Natural killer cell (primary cell): Measurements from ENCODE around the gene BCL2L12. TPM values are rescaled to one million over a fixed set of nuclear protein-coding genes. Genes with fewer than 3 reads are reported as not detected.

Source experiments
- ATAC-seq, 3 donors: fragments of 150-1000 bp in 2 of 3; fragments of 200-7000 bp in 1 of 3; cut with Tn5 transposase; 1 replicate in 1 of 3; 2 replicates in 2 of 3; pipeline ENCODE4 v1.10.0; 2021; ENCODE audit warnings: mild to moderate bottlenecking in 2 of 3, moderate library complexity in 2 of 3
- DNase-seq, 2 donors: peaks; one replicate each; pipeline versions ENCODE4 v3.0.0 to v3.0.0-alpha.2; 2013 to 2021; ENCODE audit warnings: mixed read lengths in 1 of 2
- H3K27ac ChIP-seq: one replicate; pipeline ENCODE4 v1.5.1; 2013; ENCODE audit warnings: mild to moderate bottlenecking, low read length
- H3K27me3 ChIP-seq: one replicate; pipeline ENCODE4 v1.6.1; 2013; ENCODE audit warnings: low read length; ENCODE audit not compliant: control insufficient read depth, insufficient read depth
- H3K36me3 ChIP-seq: one replicate; pipeline ENCODE4 v1.6.1; 2013; ENCODE audit warnings: low read length; ENCODE audit not compliant: control insufficient read depth, insufficient read depth
- H3K4me1 ChIP-seq: one replicate; pipeline ENCODE4 v1.6.1; 2013; ENCODE audit warnings: low read length; ENCODE audit not compliant: control insufficient read depth, insufficient read depth
- H3K4me3 ChIP-seq: one replicate; pipeline ENCODE4 v1.5.1; 2013; ENCODE audit warnings: low read length
- H3K9me3 ChIP-seq: one replicate; pipeline ENCODE4 v1.6.1; 2013; ENCODE audit warnings: low read length; ENCODE audit not compliant: control insufficient read depth, insufficient read depth
- H3K27ac Mint-ChIP-seq, 2 donors: one replicate each; pipeline ENCODE4 v1.8.0; 2022; ENCODE audit warnings: mild to moderate bottlenecking in 2 of 2, mixed read lengths in 2 of 2, moderate library complexity in 1 of 2
- H3K27me3 Mint-ChIP-seq, 2 donors: one replicate each; pipeline ENCODE4 v1.8.0; 2022; ENCODE audit warnings: low read depth in 2 of 2, mixed read lengths in 2 of 2
- H3K36me3 Mint-ChIP-seq: one replicate; pipeline ENCODE4 v1.8.0; 2022; ENCODE audit warnings: mixed read lengths
- H3K4me1 Mint-ChIP-seq, 2 donors: one replicate each; pipeline ENCODE4 v1.8.0; 2022; ENCODE audit warnings: mixed read lengths in 2 of 2
- H3K4me3 Mint-ChIP-seq: one replicate; pipeline ENCODE4 v1.8.0; 2022; ENCODE audit warnings: mild to moderate bottlenecking, moderate library complexity, mixed read lengths
- H3K9me3 Mint-ChIP-seq, 2 donors: one replicate each; pipeline ENCODE4 v1.8.0; 2022; ENCODE audit warnings: mixed read lengths in 2 of 2
- WGBS: methylation state at CpG from one replicate; pipeline ENCODE4 v1.1.7; 2013; ENCODE audit warnings: missing lambda C conversion rate; ENCODE audit not compliant: insufficient coverage; 5-methylcytosine and 5-hydroxymethylcytosine counted together
- intact Hi-C: fragments of 100-400 bp; cut with micrococcal nuclease; formaldehyde crosslinking; loops from one replicate; pipeline ENCODE4 v1.14.2; 2022
- total RNA-seq, 4 donors: library from RNA; stranded (reverse); fragments of 120-200 nt in 1 of 4; gene quantifications; one replicate each; pipeline versions ENCODE4 v1.2.3 to v1.2.4, GENCODE V29; 2013 to 2022
- TF ChIP-seq, protein P1 (sequence below): fragments of 200-600 bp; IDR thresholded peaks from one replicate; pipeline ENCODE4 v1.8.0; 2022; ENCODE audit warnings: antibody characterized with exemption

BCL2L12 gene
- total RNA-seq, 3 donors from 2014 or later (not counting 1 experiment from before 2014, with no cell fraction given): 15.6 to 34.6 (median 22.3) TPM

DNA sequence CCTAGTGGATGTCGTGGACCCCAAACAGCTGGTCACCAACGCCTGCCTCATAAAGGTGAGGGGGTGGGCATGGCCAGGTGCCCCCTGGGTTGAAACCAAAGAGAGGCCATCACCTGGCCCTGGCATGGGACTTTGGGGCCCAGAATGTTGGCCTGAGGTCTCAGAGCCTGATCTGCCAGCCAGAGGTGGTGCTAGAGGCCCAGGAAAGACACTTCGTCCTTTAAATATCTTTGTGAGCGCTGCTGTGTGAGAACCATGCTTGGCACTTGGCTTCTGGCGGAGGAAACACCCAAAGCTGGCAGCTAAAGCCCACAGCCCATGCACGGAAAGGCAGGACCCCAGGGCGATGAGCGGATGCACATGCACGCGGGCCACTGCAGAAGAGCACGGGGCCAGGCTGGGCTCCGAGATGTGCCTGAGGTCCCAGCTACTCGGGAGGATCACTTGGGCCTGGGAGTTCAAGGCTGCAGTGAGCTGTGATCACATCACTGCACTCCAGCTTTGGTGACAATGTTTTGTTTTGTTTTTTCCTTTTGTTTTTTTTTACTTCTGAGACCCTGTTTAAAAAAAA lies 19.3 kb downstream of the BCL2L12 start:
- no peaks in the 10 kb centered on the region for H3K9me3 Mint-ChIP-seq
- peaks cover 20% of the 10 kb centered on the region for H3K4me1 ChIP-seq
- TF ChIP-seq, protein P1, sequence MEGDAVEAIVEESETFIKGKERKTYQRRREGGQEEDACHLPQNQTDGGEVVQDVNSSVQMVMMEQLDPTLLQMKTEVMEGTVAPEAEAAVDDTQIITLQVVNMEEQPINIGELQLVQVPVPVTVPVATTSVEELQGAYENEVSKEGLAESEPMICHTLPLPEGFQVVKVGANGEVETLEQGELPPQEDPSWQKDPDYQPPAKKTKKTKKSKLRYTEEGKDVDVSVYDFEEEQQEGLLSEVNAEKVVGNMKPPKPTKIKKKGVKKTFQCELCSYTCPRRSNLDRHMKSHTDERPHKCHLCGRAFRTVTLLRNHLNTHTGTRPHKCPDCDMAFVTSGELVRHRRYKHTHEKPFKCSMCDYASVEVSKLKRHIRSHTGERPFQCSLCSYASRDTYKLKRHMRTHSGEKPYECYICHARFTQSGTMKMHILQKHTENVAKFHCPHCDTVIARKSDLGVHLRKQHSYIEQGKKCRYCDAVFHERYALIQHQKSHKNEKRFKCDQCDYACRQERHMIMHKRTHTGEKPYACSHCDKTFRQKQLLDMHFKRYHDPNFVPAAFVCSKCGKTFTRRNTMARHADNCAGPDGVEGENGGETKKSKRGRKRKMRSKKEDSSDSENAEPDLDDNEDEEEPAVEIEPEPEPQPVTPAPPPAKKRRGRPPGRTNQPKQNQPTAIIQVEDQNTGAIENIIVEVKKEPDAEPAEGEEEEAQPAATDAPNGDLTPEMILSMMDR: no peak
- H3K27ac ChIP-seq: no peak overlapping the region
- WGBS: 97% methylated on average over 13 of the region's 13 CpGs
- DNase-seq (no peak), ATAC-seq (no peak)
- intact Hi-C loops: no loop called here
- peaks cover 5% of the 10 kb centered on the region for H3K27me3 ChIP-seq
- H3K4me3 Mint-ChIP-seq: no peak overlapping the region
- H3K4me1 Mint-ChIP-seq: peaks cover 4 to 31% of the 10 kb centered on the region in 2 donors
- no peak overlapping the region for H3K4me3 ChIP-seq
- H3K27ac Mint-ChIP-seq: no peak overlapping the region
- no peaks in the 10 kb centered on the region for H3K9me3 ChIP-seq
- peaks cover 3% of the 10 kb centered on the region in 2 donors for H3K27me3 Mint-ChIP-seq
- no peaks in the 10 kb centered on the region for H3K36me3 Mint-ChIP-seq
- peaks cover 44% of the 10 kb centered on the region for H3K36me3 ChIP-seq

DNA sequence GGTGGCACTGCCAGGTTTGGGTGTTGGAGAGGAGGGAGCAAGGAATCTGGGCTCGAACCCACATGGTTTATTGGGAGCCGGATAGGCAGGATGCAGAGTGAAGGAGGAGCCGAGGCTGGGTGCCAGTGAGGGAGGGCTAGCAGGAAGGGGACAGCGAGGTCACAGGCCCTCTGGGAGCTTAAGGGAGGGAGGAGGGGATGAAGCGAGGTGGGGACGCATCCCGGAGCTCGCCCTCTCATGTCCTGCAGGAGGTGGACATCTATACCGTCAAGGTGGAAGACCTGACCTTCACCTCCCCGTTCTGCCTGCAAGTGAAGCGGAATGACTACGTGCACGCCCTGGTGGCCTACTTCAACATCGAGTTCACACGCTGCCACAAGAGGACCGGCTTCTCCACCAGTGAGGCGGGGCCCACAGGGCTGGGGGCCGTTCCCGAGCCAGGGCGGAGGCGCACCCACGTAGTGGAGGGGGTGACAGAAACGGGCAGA lies 20.2 kb downstream of the BCL2L12 start:
- no peak for DNase-seq
- intact Hi-C loops: no loop called here
- Mint-ChIP-seq H3K36me3 (no peaks in the 10 kb centered on the region), H3K27ac (no peak overlapping the region), H3K4me1 (peaks cover 12 to 33% of the 10 kb centered on the region in 2 donors), H3K27me3 (peaks cover 10 to 11% of the 10 kb centered on the region in 2 donors), H3K4me3 (no peak overlapping the region), H3K9me3 (no peaks in the 10 kb centered on the region)
- H3K27ac ChIP-seq: no peak overlapping the region
- H3K27me3 ChIP-seq: peaks cover 12% of the 10 kb centered on the region
- TF ChIP-seq, protein P1: no peak
- no peak overlapping the region for H3K4me3 ChIP-seq
- H3K4me1 ChIP-seq: peaks cover 20% of the 10 kb centered on the region
- peaks cover 43% of the 10 kb centered on the region for H3K36me3 ChIP-seq
- WGBS: 91% methylated on average over 23 of the region's 23 CpGs
- H3K9me3 ChIP-seq: no peaks in the 10 kb centered on the region
- ATAC-seq: no peak

DNA sequence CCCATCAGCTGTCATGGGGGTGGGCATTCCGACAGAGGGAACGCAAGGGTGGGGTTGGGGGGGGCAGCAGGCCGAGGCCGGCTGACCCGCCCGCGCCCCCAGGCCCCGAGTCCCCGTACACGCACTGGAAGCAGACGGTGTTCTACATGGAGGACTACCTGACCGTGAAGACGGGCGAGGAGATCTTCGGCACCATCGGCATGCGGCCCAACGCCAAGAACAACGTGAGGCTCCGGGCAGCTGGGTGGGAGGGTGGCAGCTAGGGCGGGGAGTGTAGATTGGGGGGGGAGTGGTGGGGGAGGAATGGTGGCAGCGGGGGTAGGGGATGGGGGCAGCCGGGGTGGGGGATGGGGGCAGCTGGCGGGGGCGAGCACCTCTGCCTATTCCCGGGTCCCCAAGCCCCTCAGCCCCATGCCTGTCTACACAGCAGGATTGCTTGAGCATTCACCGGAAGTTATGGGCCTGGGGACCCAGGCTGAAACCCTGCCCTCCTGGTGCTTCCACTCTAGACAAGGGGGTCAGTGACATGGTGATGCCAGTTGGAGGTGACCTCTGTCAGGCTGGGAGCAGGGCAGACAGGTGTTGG lies 20.9 kb downstream of the BCL2L12 start:
- Mint-ChIP-seq H3K9me3 (no peaks in the 10 kb centered on the region), H3K36me3 (no peaks in the 10 kb centered on the region), H3K4me3 (no peak overlapping the region), H3K4me1 (peaks cover 15 to 38% of the 10 kb centered on the region in 2 donors), H3K27ac (peak overlapping the region in 1 of 2 donors; percentile 11), H3K27me3 (peaks cover 15 to 17% of the 10 kb centered on the region in 2 donors)
- Histone ChIP-seq H3K4me1 (peaks cover 24% of the 10 kb centered on the region), H3K4me3 (no peak overlapping the region), H3K36me3 (peaks cover 39% of the 10 kb centered on the region), H3K9me3 (no peaks in the 10 kb centered on the region), H3K27me3 (peaks cover 19% of the 10 kb centered on the region), H3K27ac (no peak overlapping the region)
- intact Hi-C loops: no loop called here
- TF ChIP-seq, protein P1: no peak
- DNase-seq (no peak), ATAC-seq (no peak)
- 97% methylated on average over 22 of the region's 27 CpGs for WGBS
